Naive thymus-derived CD8-positive, alpha-beta T cell (primary cell): Measurements from ENCODE around the gene VSIR. TPM values are rescaled to one million over a fixed set of nuclear protein-coding genes. Genes with fewer than 3 reads are reported as not detected.

Experiments
- ATAC-seq, 2 donors: fragments of 150-1000 bp; cut with Tn5 transposase in 1 of 2; sonication (Bioruptor Pico), chemical (Tn5 transposase) in 1 of 2; 1 replicate in 1 of 2; 2 replicates in 1 of 2; pipeline ENCODE4 v1.10.0; 2021; ENCODE audit warnings: mild to moderate bottlenecking in 2 of 2, moderate library complexity in 2 of 2
- POLR2A ChIA-PET: fragments of 350-600 bp; sonication (Branson Sonifier 250); formaldehyde crosslinking; loops from one replicate; lab custom pipeline; 2021; ENCODE audit warnings: antibody characterized with exemption; lab: Charles Lee
- DNase-seq, 10 donors: peaks; one replicate each; pipeline versions ENCODE4 v3.0.0 to v3.0.0-alpha.2; 2020 to 2022
- H3K27ac Mint-ChIP-seq, 10 donors: one replicate each; pipeline ENCODE4 v1.8.0; 2020 to 2022; ENCODE audit warnings: mild to moderate bottlenecking in 10 of 10, mixed read lengths in 10 of 10, moderate library complexity in 4 of 10, inconsistent platforms in 1 of 10
- H3K27me3 Mint-ChIP-seq, 5 donors: one replicate each; pipeline ENCODE4 v1.8.0; 2021 to 2022; ENCODE audit warnings: mixed read lengths in 5 of 5
- H3K36me3 Mint-ChIP-seq, 3 donors: one replicate each; pipeline ENCODE4 v1.8.0; 2020 to 2022; ENCODE audit warnings: mixed read lengths in 3 of 3, mild to moderate bottlenecking in 2 of 3, inconsistent platforms in 1 of 3
- H3K4me1 Mint-ChIP-seq, 4 donors: one replicate each; pipeline ENCODE4 v1.8.0; 2021 to 2022; ENCODE audit warnings: mixed read lengths in 4 of 4
- H3K4me3 Mint-ChIP-seq, 10 donors: one replicate each; pipeline ENCODE4 v1.8.0; 2020 to 2022; ENCODE audit warnings: mild to moderate bottlenecking in 10 of 10, mixed read lengths in 10 of 10, moderate library complexity in 6 of 10, inconsistent platforms in 1 of 10
- H3K9me3 Mint-ChIP-seq, 9 donors: one replicate each; pipeline ENCODE4 v1.8.0; 2020 to 2022; ENCODE audit warnings: mixed read lengths in 9 of 9, mild to moderate bottlenecking in 3 of 9, inconsistent platforms in 1 of 9, moderate library complexity in 1 of 9
- polyA plus RNA-seq, 3 donors: library from polyadenylated mRNA; unstranded; fragments of 300-500 nt; fragmentation: Illumina TruSeq; gene quantifications; one replicate each; pipeline ENCODE4 v1.2.3, GENCODE V29; 2021
- total RNA-seq, 8 experiments: library from RNA in 2 of 8; stranded (reverse) in 2 of 8; gene quantifications; one replicate each; pipeline ENCODE4 v1.2.3 and lab custom pipeline; 2021 to 2026

The VSIR gene
- total and polyA plus RNA-seq, 5 experiments from 2014 or later, result 102 to 343 (median 211) TPM

GRCh38 chr10:71719464-71720201, 53.7 kb downstream of the VSIR start, which contains the start of gene C10orf105:
TSS of gene C10orf105 (minus strand) at chr10:71719778. CDS start at chr10:71716337, 3,441 bp downstream.
- POLR2A ChIA-PET, result interaction anchor here (17.8 to 41.4 kb wide), 3 partner anchors 8 to 47 kb away, joined by 317 to 1679 read pairs (median 863); partner anchors contain the start of gene VSIR
- Mint-ChIP-seq H3K4me3 (no peak within 1 kb of the TSS), H3K27ac (peak within 1 kb of the TSS in 7 of 10 donors; percentile 21 to 88 (median 63)), H3K4me1 (peaks cover 17 to 82% (median 61%) of the 10 kb centered on the region in 4 donors), H3K9me3 (no peaks in the 10 kb centered on the region), H3K36me3 (no peaks in the 10 kb centered on the region), H3K27me3 (no peaks in the 10 kb centered on the region)
- ATAC-seq, result no peak
- DNase-seq, result no peak

GRCh38 chr10:71719042-71719441, 54.3 kb downstream of the VSIR start:
- H3K27ac Mint-ChIP-seq, result peak overlapping the region in 5 of 10 donors; percentile 21 to 82 (median 41)
- ATAC-seq, result no peak
- H3K9me3 Mint-ChIP-seq, result no peaks in the 10 kb centered on the region
- no peak overlapping the region for H3K4me3 Mint-ChIP-seq
- no peak for DNase-seq
- H3K4me1 Mint-ChIP-seq, result peaks cover 20 to 82% (median 63%) of the 10 kb centered on the region in 4 donors
- no peaks in the 10 kb centered on the region for H3K27me3 Mint-ChIP-seq
- POLR2A ChIA-PET, result interaction anchor here (17.8 to 41.4 kb wide), 3 partner anchors 8 to 47 kb away, joined by 317 to 1679 read pairs (median 863); partner anchors contain the start of gene VSIR
- H3K36me3 Mint-ChIP-seq, result no peaks in the 10 kb centered on the region

- no peak overlapping the region for H3K4me3 Mint-ChIP-seq
- no peaks in the 10 kb centered on the region for H3K9me3 Mint-ChIP-seq
- no peak for DNase-seq
- peaks cover 24 to 82% (median 63%) of the 10 kb centered on the region in 4 donors for H3K4me1 Mint-ChIP-seq
- H3K36me3 Mint-ChIP-seq, result no peaks in the 10 kb centered on the region
- no peak for ATAC-seq
- no peaks in the 10 kb centered on the region for H3K27me3 Mint-ChIP-seq
- POLR2A ChIA-PET, result interaction anchor here (1.2 to 17.8 kb wide), 3 partner anchors 9 to 54 kb away, joined by 4 to 317 read pairs (median 107); partner anchors contain the start of gene VSIR
- peak overlapping the region in 5 of 10 donors; percentile 34 to 99 (median 56) for H3K27ac Mint-ChIP-seq
Observed at GRCh38 chr10:71718165-71718698, 55.1 kb downstream of the VSIR start.

DNA sequence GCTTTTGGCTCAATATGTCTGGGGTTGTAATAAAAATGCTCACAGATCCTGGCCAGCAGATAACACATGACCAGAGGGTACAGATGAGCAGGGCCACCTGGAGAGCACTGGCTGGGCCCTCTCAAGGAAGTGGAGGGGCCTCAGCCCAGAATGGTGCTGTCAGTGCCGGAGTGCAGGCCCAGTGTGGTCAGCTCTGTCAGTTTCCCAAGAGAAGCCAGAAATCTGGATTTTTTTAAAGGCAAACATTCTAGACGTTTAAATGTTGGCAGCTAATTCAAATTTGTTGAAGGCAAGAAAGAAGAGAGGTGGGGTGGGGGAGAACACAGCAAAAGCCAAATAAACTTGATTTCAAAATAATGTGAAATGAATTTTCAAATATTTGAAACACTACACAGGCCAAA, 55.8 kb downstream of the VSIR start:
- DNase-seq (no peak), ATAC-seq (no peak)
- Mint-ChIP-seq H3K4me1 (peaks cover 30 to 83% (median 63%) of the 10 kb centered on the region in 4 donors), H3K27ac (peak overlapping the region in 9 of 10 donors; percentile 7 to 99 (median 59)), H3K4me3 (peak overlapping the region in 2 of 10 donors; percentile 13 to 45), H3K9me3 (no peaks in the 10 kb centered on the region), H3K27me3 (no peaks in the 10 kb centered on the region), H3K36me3 (no peaks in the 10 kb centered on the region)
- POLR2A ChIA-PET, result interaction anchor here (0.5 to 17.8 kb wide), 8 partner anchors 9 to 503 kb away, joined by 3 to 317 read pairs (median 4); partner anchors contain the start of gene VSIR

DNA sequence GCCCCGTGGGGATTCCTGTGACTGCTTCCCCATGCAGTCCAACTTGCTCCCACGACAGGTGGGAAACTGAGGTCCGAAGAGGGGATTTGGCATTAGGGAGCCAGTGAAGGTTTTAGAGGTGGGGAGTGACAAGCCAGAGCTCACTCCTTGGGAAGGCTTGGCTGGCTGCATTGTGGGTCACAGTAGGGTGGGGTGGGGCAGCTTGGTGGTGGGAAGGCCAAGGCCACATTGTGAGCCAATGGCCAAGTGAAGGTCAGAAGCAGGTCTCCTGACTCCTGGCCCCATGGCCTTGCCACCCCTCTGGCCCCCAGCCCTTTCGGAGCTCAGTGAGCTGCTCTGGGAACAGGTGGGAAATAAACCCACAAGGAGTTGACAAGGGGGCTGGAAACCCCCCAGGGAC, 56.3 kb downstream of the VSIR start:
- peaks cover 30 to 83% (median 64%) of the 10 kb centered on the region in 4 donors for H3K4me1 Mint-ChIP-seq
- no peaks in the 10 kb centered on the region for H3K9me3 Mint-ChIP-seq
- H3K27ac Mint-ChIP-seq, result peak overlapping the region in 8 of 10 donors; percentile 35 to 99 (median 74)
- no peaks in the 10 kb centered on the region for H3K36me3 Mint-ChIP-seq
- H3K4me3 Mint-ChIP-seq, result peak overlapping the region in 1 of 10 donors; percentile 45
- H3K27me3 Mint-ChIP-seq, result no peaks in the 10 kb centered on the region
- ATAC-seq (no peak), DNase-seq (no peak)
- POLR2A ChIA-PET, result interaction anchor here (0.5 to 17.8 kb wide), 11 partner anchors 9 to 504 kb away, joined by 3 to 317 read pairs (median 5); partner anchors contain the start of gene VSIR

DNA sequence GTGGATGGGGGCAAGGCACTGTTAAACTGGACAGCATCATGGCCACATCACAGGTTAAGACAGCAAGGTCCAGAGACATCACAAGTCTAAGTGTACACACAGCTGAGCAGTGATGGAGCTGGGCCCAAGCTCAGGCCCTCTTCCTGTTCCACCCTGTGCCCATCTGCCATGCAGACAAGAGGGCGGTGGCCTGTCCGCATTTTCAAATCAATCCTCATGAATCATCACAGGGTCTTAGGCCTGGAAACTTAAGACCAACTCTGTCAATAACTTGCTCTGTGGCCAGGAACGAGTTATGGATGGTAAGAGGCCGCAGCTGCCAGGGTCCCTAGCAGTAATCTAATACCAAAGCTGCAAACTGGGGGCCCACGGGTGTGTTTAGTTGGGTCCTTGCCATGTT, 56.9 kb downstream of the VSIR start:
- peaks cover 24 to 84% (median 64%) of the 10 kb centered on the region in 4 donors for H3K4me1 Mint-ChIP-seq
- ATAC-seq (no peak), DNase-seq (no peak)
- no peaks in the 10 kb centered on the region for H3K27me3 Mint-ChIP-seq
- POLR2A ChIA-PET, result interaction anchor here (0.7 to 17.8 kb wide), 10 partner anchors 8 to 135 kb away, joined by 3 to 317 read pairs (median 6); partner anchors contain the start of genes PSAP and VSIR
- peak overlapping the region in 2 of 10 donors; percentile 38 to 57 for H3K4me3 Mint-ChIP-seq
- H3K9me3 Mint-ChIP-seq, result no peaks in the 10 kb centered on the region
- H3K36me3 Mint-ChIP-seq, result no peaks in the 10 kb centered on the region
- H3K27ac Mint-ChIP-seq, result peak overlapping the region in 9 of 10 donors; percentile 20 to 99 (median 81)

- Mint-ChIP-seq H3K4me1 (peaks cover 22 to 84% (median 59%) of the 10 kb centered on the region in 4 donors), H3K36me3 (no peaks in the 10 kb centered on the region), H3K4me3 (peak overlapping the region in 5 of 10 donors; percentile 3 to 62 (median 44)), H3K27ac (peak overlapping the region; percentile 48 to 99 (median 90)), H3K27me3 (no peaks in the 10 kb centered on the region), H3K9me3 (no peaks in the 10 kb centered on the region)
- DNase-seq, result no peak
- POLR2A ChIA-PET, result interaction anchor here (0.7 to 17.8 kb wide), 7 partner anchors 11 to 135 kb away, joined by 3 to 317 read pairs (median 38); partner anchors contain the start of genes PSAP and VSIR
- ATAC-seq, result no peak
Observed at GRCh38 chr10:71715860-71716259, 57.5 kb downstream of the VSIR start.

DNA sequence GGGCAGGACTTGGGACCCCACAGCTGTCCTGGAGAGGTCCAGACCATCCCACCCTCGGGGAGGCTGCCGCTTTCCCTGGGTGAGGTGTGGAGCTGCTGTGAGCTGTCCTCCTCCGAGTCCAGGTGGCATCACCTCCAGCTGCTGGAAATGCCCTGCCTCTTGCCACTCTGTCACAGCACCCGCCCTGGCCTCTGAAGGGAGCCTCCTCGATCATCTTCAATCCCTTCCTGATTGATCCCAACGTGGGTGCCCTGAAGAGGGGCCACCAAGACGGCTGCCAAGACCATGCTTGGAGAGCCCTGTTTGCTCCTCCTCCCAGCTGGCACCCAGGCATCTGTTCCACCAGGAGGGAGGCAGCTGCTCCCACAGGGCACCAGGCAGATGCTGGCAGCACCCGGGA, 58.3 kb downstream of the VSIR start:
- Mint-ChIP-seq H3K9me3 (no peaks in the 10 kb centered on the region), H3K27ac (peak overlapping the region; percentile 79 to 99 (median 90)), H3K4me1 (peaks cover 26 to 85% (median 59%) of the 10 kb centered on the region in 4 donors), H3K36me3 (no peaks in the 10 kb centered on the region), H3K4me3 (peak overlapping the region in 6 of 10 donors; percentile 31 to 82 (median 48)), H3K27me3 (no peaks in the 10 kb centered on the region)
- POLR2A ChIA-PET, result interaction anchor here (4.4 to 17.8 kb wide), 5 partner anchors 12 to 57 kb away, joined by 34 to 317 read pairs (median 71); partner anchors contain the start of gene VSIR
- no peak for ATAC-seq
- no peak for DNase-seq

DNA sequence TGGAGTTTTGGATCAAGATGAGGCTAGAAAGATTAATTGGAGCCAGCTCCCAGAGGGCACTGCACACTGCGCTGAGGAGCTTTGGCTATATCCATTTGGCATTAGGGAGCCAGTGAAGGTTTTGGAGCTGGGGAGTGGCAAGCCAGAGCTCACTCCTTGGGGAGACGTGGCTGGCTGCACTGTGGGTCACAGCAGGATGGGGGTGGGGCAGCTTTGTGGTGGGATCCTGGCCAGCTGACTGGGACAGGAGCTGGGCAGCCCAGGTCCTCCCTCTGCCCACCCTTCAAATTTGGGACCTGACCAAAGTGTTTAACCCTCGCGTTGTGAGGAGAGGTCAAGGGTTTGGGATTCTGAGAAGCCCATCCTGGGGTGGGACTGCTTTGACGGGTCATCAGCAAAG, 58.7 kb downstream of the VSIR start:
- DNase-seq (no peak), ATAC-seq (no peak)
- Mint-ChIP-seq H3K4me1 (peaks cover 27 to 89% (median 62%) of the 10 kb centered on the region in 4 donors), H3K4me3 (peak overlapping the region; percentile 65 to 91 (median 82)), H3K27me3 (no peaks in the 10 kb centered on the region), H3K27ac (peak overlapping the region; percentile 97 to 100 (median 99)), H3K9me3 (no peaks in the 10 kb centered on the region), H3K36me3 (no peaks in the 10 kb centered on the region)
- POLR2A ChIA-PET, result interaction anchor here (2.8 to 17.8 kb wide), 6 partner anchors 13 to 57 kb away, joined by 17 to 317 read pairs (median 54); partner anchors contain the start of gene VSIR

- H3K36me3 Mint-ChIP-seq, result no peaks in the 10 kb centered on the region
- no peak for DNase-seq
- peak overlapping the region; percentile 97 to 100 (median 99) for H3K27ac Mint-ChIP-seq
- peak overlapping the region; percentile 65 to 91 (median 82) for H3K4me3 Mint-ChIP-seq
- H3K9me3 Mint-ChIP-seq, result no peaks in the 10 kb centered on the region
- no peaks in the 10 kb centered on the region for H3K27me3 Mint-ChIP-seq
- H3K4me1 Mint-ChIP-seq, result peaks cover 30 to 90% (median 66%) of the 10 kb centered on the region in 4 donors
- POLR2A ChIA-PET, result interaction anchor here (0.9 to 17.8 kb wide), 11 partner anchors 13 to 97 kb away, joined by 3 to 317 read pairs (median 28); partner anchors contain the start of gene VSIR
- ATAC-seq, result peak; percentile 22 to 34
Observed at GRCh38 chr10:71714031-71714410, 59.3 kb downstream of the VSIR start.

GRCh38 chr10:71713135-71714030, 59.9 kb downstream of the VSIR start:
- H3K27me3 Mint-ChIP-seq, result no peaks in the 10 kb centered on the region
- ATAC-seq, result peak; percentile 65 to 66
- H3K9me3 Mint-ChIP-seq, result no peaks in the 10 kb centered on the region

More at GRCh38 chr10:71713135-71714030, 59.9 kb downstream of the VSIR start:
- no peak for DNase-seq
- Mint-ChIP-seq H3K36me3 (no peaks in the 10 kb centered on the region), H3K4me1 (peaks cover 31 to 93% (median 68%) of the 10 kb centered on the region in 4 donors), H3K4me3 (peak overlapping the region; percentile 73 to 92 (median 85)), H3K27ac (peak overlapping the region; percentile 97 to 100 (median 99))
- POLR2A ChIA-PET, result interaction anchor here (0.9 to 17.8 kb wide), 14 partner anchors 9 to 98 kb away, joined by 3 to 317 read pairs (median 12); partner anchors contain the start of gene VSIR
